GM10248 (cell line): Measurements from ENCODE around the gene FAM219A.

ENCODE experiments used
- CTCF ChIA-PET: fragments of 300-600 bp; sonication (Branson Sonifier 250); formaldehyde crosslinking; extraction: SDS; loops from one replicate; lab custom pipeline; 2021; ENCODE audit warnings: antibody characterized with exemption; lab: Yijun Ruan, JAX
- POLR2A ChIA-PET: fragments of 350-650 bp; sonication (Branson Sonifier 250); formaldehyde crosslinking; extraction: SDS; loops from one replicate; lab custom pipeline; 2020; ENCODE audit warnings: antibody characterized with exemption; lab: Yijun Ruan, JAX
- DNase-seq: peaks from one replicate; pipeline ENCODE4 v3.0.0; 2012; ENCODE audit errors: extremely low spot score
- CTCF ChIP-seq: IDR thresholded peaks from 2 replicates; pipeline ENCODE4 v1.5.1; 2012; ENCODE audit warnings: mild to moderate bottlenecking, low read depth; ENCODE audit errors: extremely low read depth, missing control alignments, control extremely low read depth

The FAM219A gene

GRCh38 chr9:34477541-34477940 lies 19.2 kb upstream of the FAM219A start:
- CTCF ChIA-PET: interaction anchor here (1.2 to 1.4 kb wide), 3 partner anchors 22 to 125 kb away, joined by 3 read pairs; no protein-coding TSS in a partner anchor
- no peak for TF ChIP-seq CTCF
- DNase-seq: no peak
- POLR2A ChIA-PET: no interaction called here

DNA sequence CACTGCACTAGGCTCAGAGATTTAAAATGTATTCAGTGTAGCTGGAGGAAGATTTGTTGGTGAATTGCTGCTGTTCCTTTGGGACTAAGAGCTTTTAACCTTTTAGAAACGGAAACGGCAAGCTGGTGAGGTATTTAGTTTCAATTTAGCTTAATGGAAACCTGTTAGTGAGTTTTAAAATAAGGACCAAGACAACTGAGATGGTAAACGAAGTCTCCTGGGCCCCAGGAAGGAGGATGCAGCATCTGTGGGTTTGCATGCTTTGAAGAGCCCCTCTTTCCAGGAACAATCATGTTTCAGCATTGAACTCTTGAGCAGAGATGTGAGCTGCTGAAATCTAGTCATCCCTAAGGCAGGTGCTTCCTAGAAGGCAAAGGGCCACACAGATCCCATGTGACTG lies 16.7 kb upstream of the FAM219A start:
- no peak for TF ChIP-seq CTCF
- ChIA-PET CTCF (interaction anchor here (1.1 to 1.2 kb wide), 2 partner anchors 25 to 35 kb away, joined by 3 to 4 read pairs; no protein-coding TSS in a partner anchor), POLR2A (no interaction called here)
- no peak for DNase-seq

DNA sequence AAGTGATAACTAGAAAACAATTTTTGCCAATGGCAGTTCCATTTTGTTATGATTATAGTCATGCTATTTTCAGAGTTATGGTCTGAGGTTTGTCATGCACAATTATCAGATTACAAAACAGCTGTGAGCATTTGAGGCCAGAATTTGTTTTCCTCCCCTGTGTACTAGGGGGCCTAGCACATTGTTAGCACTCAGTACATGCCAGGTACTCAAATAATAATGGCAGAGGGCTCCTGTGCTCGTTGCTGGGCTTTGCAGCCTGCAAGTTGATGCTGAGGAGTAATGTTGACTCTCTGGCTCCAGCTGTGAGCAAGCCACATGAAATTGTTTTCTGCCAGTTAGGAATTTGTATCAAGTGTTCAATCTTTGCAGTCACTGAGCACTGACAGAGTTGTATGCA lies 7.1 kb upstream of the FAM219A start:
- DNase-seq: no peak
- CTCF ChIA-PET: interaction anchor here (0.9 to 1.4 kb wide), 6 partner anchors 11 to 138 kb away, joined by 3 to 4 read pairs (median 3); no protein-coding TSS in a partner anchor
- POLR2A ChIA-PET: no interaction called here
- no peak for TF ChIP-seq CTCF

GRCh38 chr9:34464571-34464970 lies 6.2 kb upstream of the FAM219A start:
- DNase-seq: no peak
- CTCF ChIA-PET: interaction anchor here (1.0 to 1.5 kb wide), 5 partner anchors 15 to 87 kb away, joined by 3 to 4 read pairs (median 3); no protein-coding TSS in a partner anchor
- no peak for TF ChIP-seq CTCF
- POLR2A ChIA-PET: no interaction called here

DNA sequence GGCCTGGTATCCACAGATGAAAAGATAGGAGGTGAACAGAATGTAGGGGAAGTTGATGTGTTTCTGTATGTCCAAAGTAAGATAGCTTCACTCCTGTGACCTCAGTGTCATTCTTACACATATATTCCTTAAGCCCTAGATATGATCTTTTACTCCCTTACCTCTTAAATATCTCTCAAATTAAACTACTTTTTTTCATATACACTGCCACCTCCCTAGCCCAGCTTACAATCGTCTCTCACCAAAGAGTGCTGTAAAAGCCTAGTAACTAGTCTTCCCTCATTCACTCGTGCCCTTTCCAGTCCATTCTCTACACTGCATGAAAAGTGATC lies 5.5 kb upstream of the FAM219A start:
- ChIA-PET POLR2A (no interaction called here), CTCF (interaction anchor here (1.0 to 2.2 kb wide), 5 partner anchors 25 to 170 kb away, joined by 3 to 8 read pairs (median 4); no protein-coding TSS in a partner anchor)
- TF ChIP-seq CTCF: no peak
- DNase-seq: no peak

GRCh38 chr9:34463098-34463900 lies 4.9 kb upstream of the FAM219A start:
- ChIA-PET CTCF (interaction anchor here (1.0 to 2.2 kb wide), 8 partner anchors 10 to 170 kb away, joined by 3 to 8 read pairs (median 4); no protein-coding TSS in a partner anchor), POLR2A (no interaction called here)
- DNase-seq: no peak
- no peak for TF ChIP-seq CTCF
